Transverse colon (tissue), 4 donors: ENCODE measurements around the gene AURKA.

Experiments used
- EP300 ChIP-seq: sonication (generic); formaldehyde crosslinking; IDR thresholded peaks from one replicate; pipeline ENCODE4 v1.6.1; 2017; ENCODE audit warnings: antibody characterized with exemption, low read depth
- POLR2A ChIP-seq: fragments of 450-650 bp; IDR thresholded peaks from one replicate; pipeline ENCODE4 v1.6.1; 2016; ENCODE audit warnings: antibody characterized with exemption, mild to moderate bottlenecking, moderate library complexity
- POLR2AphosphoS5 ChIP-seq, 3 donors: sonication (generic); formaldehyde crosslinking; IDR thresholded peaks; one replicate each; pipeline ENCODE4 v1.6.1; 2016; ENCODE audit warnings: antibody characterized with exemption in 3 of 3
- TF ChIP-seq, protein P1 (sequence below), 5 experiments: fragments of 200-600 bp in 3 of 5; fragments of 450-650 bp in 2 of 5; sonication (generic) in 3 of 5; IDR thresholded peaks; 1 replicate in 2 of 5; 2 replicates in 3 of 5; pipeline ENCODE4 v1.5.1; 2016 to 2017; ENCODE audit warnings: antibody characterized with exemption in 5 of 5, inconsistent platforms in 3 of 5, mild to moderate bottlenecking in 2 of 5, moderate library complexity in 1 of 5

- TF ChIP-seq, protein P1, sequence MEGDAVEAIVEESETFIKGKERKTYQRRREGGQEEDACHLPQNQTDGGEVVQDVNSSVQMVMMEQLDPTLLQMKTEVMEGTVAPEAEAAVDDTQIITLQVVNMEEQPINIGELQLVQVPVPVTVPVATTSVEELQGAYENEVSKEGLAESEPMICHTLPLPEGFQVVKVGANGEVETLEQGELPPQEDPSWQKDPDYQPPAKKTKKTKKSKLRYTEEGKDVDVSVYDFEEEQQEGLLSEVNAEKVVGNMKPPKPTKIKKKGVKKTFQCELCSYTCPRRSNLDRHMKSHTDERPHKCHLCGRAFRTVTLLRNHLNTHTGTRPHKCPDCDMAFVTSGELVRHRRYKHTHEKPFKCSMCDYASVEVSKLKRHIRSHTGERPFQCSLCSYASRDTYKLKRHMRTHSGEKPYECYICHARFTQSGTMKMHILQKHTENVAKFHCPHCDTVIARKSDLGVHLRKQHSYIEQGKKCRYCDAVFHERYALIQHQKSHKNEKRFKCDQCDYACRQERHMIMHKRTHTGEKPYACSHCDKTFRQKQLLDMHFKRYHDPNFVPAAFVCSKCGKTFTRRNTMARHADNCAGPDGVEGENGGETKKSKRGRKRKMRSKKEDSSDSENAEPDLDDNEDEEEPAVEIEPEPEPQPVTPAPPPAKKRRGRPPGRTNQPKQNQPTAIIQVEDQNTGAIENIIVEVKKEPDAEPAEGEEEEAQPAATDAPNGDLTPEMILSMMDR (IDR thresholded peaks at IDR 0.05), result no peak
- no peak for TF ChIP-seq POLR2AphosphoS5 (IDR thresholded peaks at IDR 0.05)
- no peak for TF ChIP-seq EP300
- no peak for TF ChIP-seq POLR2A
Measured at GRCh38 chr20:56433221-56433879, 41.3 kb upstream of the AURKA start.
